Activated CD4-positive, alpha-beta T cell treated with anti-CD3 and anti-CD28 coated beads, Interleukin-2, amount 10 ng/mL, durations not matched to agents 24 days and 14 days (primary cell): ENCODE data around the gene FHL2. TPM values are rescaled to one million over a fixed set of nuclear protein-coding genes. Genes with fewer than 3 reads are reported as not detected.

Source experiments
- DNase-seq: peaks from one replicate; pipeline ENCODE4 v3.0.0; 2022
- H3K27ac Mint-ChIP-seq: one replicate; pipeline ENCODE4 v1.8.0; 2022; ENCODE audit warnings: mild to moderate bottlenecking, mixed read lengths
- H3K27me3 Mint-ChIP-seq: one replicate; pipeline ENCODE4 v1.8.0; 2022; ENCODE audit warnings: mixed read lengths
- H3K36me3 Mint-ChIP-seq: one replicate; pipeline ENCODE4 v1.8.0; 2022; ENCODE audit warnings: low read depth, mild to moderate bottlenecking, mixed read lengths
- H3K4me1 Mint-ChIP-seq: one replicate; pipeline ENCODE4 v1.8.0; 2021; ENCODE audit warnings: mixed read lengths
- H3K4me3 Mint-ChIP-seq: one replicate; pipeline ENCODE4 v1.8.0; 2022; ENCODE audit warnings: mild to moderate bottlenecking, moderate library complexity, mixed read lengths
- H3K9me3 Mint-ChIP-seq: one replicate; pipeline ENCODE4 v1.8.0; 2021; ENCODE audit warnings: mixed read lengths
- intact Hi-C: fragments of 100-400 bp; cut with micrococcal nuclease; formaldehyde crosslinking; loops from one replicate; pipeline ENCODE4 v1.15.1; 2023
- total RNA-seq: library from RNA; stranded (reverse); gene quantifications from 2 replicates; pipeline ENCODE4 v1.2.3, GENCODE V29; 2022

Gene FHL2
- total RNA-seq, 1 donor from 2014 or later = 3.8 TPM

GRCh38 chr2:105385731-105386540 is 12.9 kb downstream of the FHL2 start:
- H3K27ac Mint-ChIP-seq = no peak overlapping the region

GRCh38 chr2:105384861-105385260 is 14.0 kb downstream of the FHL2 start:
- intact Hi-C loops = no loop called here
- no peak for DNase-seq
- no peak overlapping the region for H3K4me3 Mint-ChIP-seq

More at GRCh38 chr2:105385731-105386540, 12.9 kb downstream of the FHL2 start:
- H3K36me3 Mint-ChIP-seq = no peaks in the 10 kb centered on the region
- DNase-seq = no peak
- H3K27me3 Mint-ChIP-seq = no peaks in the 10 kb centered on the region
- no peak overlapping the region for H3K4me3 Mint-ChIP-seq
- intact Hi-C loops = no loop called here
- H3K9me3 Mint-ChIP-seq = no peaks in the 10 kb centered on the region
- peaks cover 1% of the 10 kb centered on the region for H3K4me1 Mint-ChIP-seq

DNA sequence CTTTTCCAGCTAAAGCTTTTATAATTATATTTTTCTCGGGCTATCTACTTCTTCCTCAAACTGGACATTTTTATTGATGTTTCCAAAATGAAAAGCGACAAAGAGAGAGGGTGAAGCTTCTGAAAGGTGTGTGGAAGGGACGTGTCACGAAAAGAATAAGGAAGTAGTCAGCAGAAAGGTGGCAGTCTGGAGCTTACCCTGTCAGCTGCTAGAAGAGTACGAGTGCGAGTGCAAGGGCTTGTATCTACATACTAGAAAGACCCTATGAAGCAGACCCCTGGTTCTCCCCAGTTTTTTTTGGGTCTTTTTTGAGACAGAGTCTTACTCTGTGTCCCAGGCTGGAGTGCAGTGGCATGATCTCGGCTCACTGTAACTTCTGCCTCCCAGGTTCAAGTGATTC is 14.6 kb downstream of the FHL2 start:
- intact Hi-C loops = no loop called here
- DNase-seq = no peak
- H3K9me3 Mint-ChIP-seq = no peaks in the 10 kb centered on the region
- H3K36me3 Mint-ChIP-seq = no peaks in the 10 kb centered on the region
- no peak overlapping the region for H3K4me3 Mint-ChIP-seq
- H3K27me3 Mint-ChIP-seq = no peaks in the 10 kb centered on the region
- H3K27ac Mint-ChIP-seq = no peak overlapping the region
- H3K4me1 Mint-ChIP-seq = peaks cover 6% of the 10 kb centered on the region

More at GRCh38 chr2:105384861-105385260, 14.0 kb downstream of the FHL2 start:
- Mint-ChIP-seq H3K36me3 (no peaks in the 10 kb centered on the region), H3K27ac (no peak overlapping the region), H3K27me3 (no peaks in the 10 kb centered on the region), H3K4me1 (peaks cover 6% of the 10 kb centered on the region), H3K9me3 (no peaks in the 10 kb centered on the region)

- no peaks in the 10 kb centered on the region for H3K9me3 Mint-ChIP-seq
- DNase-seq = no peak
- H3K27me3 Mint-ChIP-seq = no peaks in the 10 kb centered on the region
- H3K27ac Mint-ChIP-seq = no peak overlapping the region
- intact Hi-C loops = no loop called here
- H3K36me3 Mint-ChIP-seq = no peaks in the 10 kb centered on the region
- H3K4me3 Mint-ChIP-seq = no peak overlapping the region
- peaks cover 6% of the 10 kb centered on the region for H3K4me1 Mint-ChIP-seq
Measured at GRCh38 chr2:105383432-105384166, 15.3 kb downstream of the FHL2 start.

- Mint-ChIP-seq H3K4me3 (no peak overlapping the region), H3K9me3 (no peaks in the 10 kb centered on the region), H3K36me3 (no peaks in the 10 kb centered on the region), H3K27ac (no peak overlapping the region), H3K4me1 (peaks cover 6% of the 10 kb centered on the region), H3K27me3 (no peaks in the 10 kb centered on the region)
- no peak for DNase-seq
- intact Hi-C loops = no loop called here
Measured at GRCh38 chr2:105382177-105382576, 16.7 kb downstream of the FHL2 start.

DNA sequence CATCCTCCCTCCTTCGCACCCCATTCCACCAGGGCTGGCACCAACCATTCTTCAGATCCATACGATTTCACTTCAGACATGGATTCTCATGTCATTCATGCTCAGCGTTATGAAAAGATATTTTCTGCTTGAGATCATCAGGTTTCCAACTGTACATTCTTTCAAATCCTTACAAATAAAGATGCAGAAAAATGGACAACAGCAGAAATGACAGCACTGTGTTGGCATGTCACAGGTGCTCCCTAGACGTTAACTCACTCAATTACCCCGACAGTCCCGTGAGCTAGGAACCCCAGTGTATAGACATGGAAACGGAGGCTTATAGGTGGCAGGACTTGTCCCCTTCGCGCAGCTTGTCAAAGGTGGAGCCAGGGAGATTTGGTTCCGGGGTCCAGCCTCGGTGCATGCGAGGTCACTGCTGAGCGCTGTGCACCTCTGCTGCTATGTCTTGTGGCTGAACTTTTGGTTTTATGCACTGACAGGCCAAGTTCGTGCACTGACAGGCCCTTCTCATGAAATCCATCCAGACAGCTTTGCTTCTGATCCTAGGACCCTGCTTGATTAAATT is 17.7 kb downstream of the FHL2 start:
- intact Hi-C loops = no loop called here
- Mint-ChIP-seq H3K4me1 (peaks cover 6% of the 10 kb centered on the region), H3K9me3 (no peaks in the 10 kb centered on the region), H3K36me3 (no peaks in the 10 kb centered on the region), H3K4me3 (no peak overlapping the region), H3K27ac (no peak overlapping the region), H3K27me3 (no peaks in the 10 kb centered on the region)
- no peak for DNase-seq

GRCh38 chr2:105380432-105381100 is 18.3 kb downstream of the FHL2 start:
- H3K4me1 Mint-ChIP-seq = peaks cover 6% of the 10 kb centered on the region
- no peaks in the 10 kb centered on the region for H3K27me3 Mint-ChIP-seq
- H3K36me3 Mint-ChIP-seq = no peaks in the 10 kb centered on the region
- DNase-seq = no peak
- no peak overlapping the region for H3K4me3 Mint-ChIP-seq
- H3K27ac Mint-ChIP-seq = no peak overlapping the region
- intact Hi-C loops = no loop called here
- no peaks in the 10 kb centered on the region for H3K9me3 Mint-ChIP-seq

GRCh38 chr2:105379741-105380186 is 19.1 kb downstream of the FHL2 start:
- Mint-ChIP-seq H3K36me3 (no peaks in the 10 kb centered on the region), H3K9me3 (no peaks in the 10 kb centered on the region), H3K27ac (no peak overlapping the region), H3K4me1 (peaks cover 6% of the 10 kb centered on the region), H3K4me3 (no peak overlapping the region), H3K27me3 (no peaks in the 10 kb centered on the region)
- intact Hi-C loops = no loop called here
- DNase-seq = no peak

GRCh38 chr2:105378921-105379383 is 19.9 kb downstream of the FHL2 start:
- Mint-ChIP-seq H3K36me3 (no peaks in the 10 kb centered on the region), H3K9me3 (no peaks in the 10 kb centered on the region), H3K27ac (no peak overlapping the region), H3K27me3 (no peaks in the 10 kb centered on the region), H3K4me3 (no peak overlapping the region), H3K4me1 (peaks cover 9% of the 10 kb centered on the region)
- intact Hi-C loops = no loop called here
- no peak for DNase-seq

DNA sequence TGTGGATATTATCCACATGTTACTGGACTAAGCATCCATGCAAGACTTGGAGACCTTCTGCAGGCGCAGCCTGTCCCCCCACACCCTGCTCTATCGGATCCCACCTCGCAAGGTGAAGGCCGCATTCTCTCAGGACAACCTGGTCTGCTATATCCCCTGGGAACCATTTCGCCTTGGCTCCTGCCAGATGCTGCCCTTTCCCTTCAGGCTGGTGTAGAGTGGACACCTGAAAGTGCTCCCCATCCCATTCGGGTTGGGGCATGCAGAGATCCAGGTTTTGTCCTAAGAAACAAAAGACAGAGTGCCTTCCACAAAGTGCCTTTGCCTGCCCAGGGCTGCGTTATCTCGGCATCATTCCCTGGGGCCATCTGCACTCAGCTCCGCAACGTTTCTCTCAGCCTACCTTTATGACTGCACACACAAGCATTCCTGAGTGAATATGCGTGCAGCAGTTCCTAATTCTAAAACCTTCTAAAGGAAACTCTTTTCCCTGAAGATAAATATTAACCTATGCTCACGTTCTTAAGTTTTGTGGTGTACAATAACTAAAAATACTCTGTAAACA is 20.5 kb downstream of the FHL2 start:
- H3K4me3 Mint-ChIP-seq = no peak overlapping the region
- H3K27ac Mint-ChIP-seq = no peak overlapping the region
- H3K9me3 Mint-ChIP-seq = no peaks in the 10 kb centered on the region
- intact Hi-C loops = no loop called here
- H3K27me3 Mint-ChIP-seq = no peaks in the 10 kb centered on the region
- no peak for DNase-seq
- H3K36me3 Mint-ChIP-seq = no peaks in the 10 kb centered on the region
- peaks cover 15% of the 10 kb centered on the region for H3K4me1 Mint-ChIP-seq

- peaks cover 17% of the 10 kb centered on the region for H3K4me1 Mint-ChIP-seq
- DNase-seq = no peak
- no peaks in the 10 kb centered on the region for H3K36me3 Mint-ChIP-seq
- H3K4me3 Mint-ChIP-seq = no peak overlapping the region
- no peaks in the 10 kb centered on the region for H3K27me3 Mint-ChIP-seq
- no peak overlapping the region for H3K27ac Mint-ChIP-seq
- intact Hi-C loops = no loop called here
- no peaks in the 10 kb centered on the region for H3K9me3 Mint-ChIP-seq
Measured at GRCh38 chr2:105377871-105378270, 21.0 kb downstream of the FHL2 start.

- Mint-ChIP-seq H3K27me3 (no peaks in the 10 kb centered on the region), H3K36me3 (no peaks in the 10 kb centered on the region), H3K4me3 (no peak overlapping the region), H3K9me3 (no peaks in the 10 kb centered on the region), H3K4me1 (peaks cover 17% of the 10 kb centered on the region), H3K27ac (no peak overlapping the region)
- DNase-seq = no peak
- intact Hi-C loops = no loop called here
Measured at GRCh38 chr2:105376789-105377240, 22.0 kb downstream of the FHL2 start.

- no peak for DNase-seq
- intact Hi-C loops = no loop called here
- H3K4me3 Mint-ChIP-seq = no peak overlapping the region
- no peaks in the 10 kb centered on the region for H3K27me3 Mint-ChIP-seq
- H3K9me3 Mint-ChIP-seq = no peaks in the 10 kb centered on the region
- H3K4me1 Mint-ChIP-seq = peaks cover 17% of the 10 kb centered on the region
- H3K27ac Mint-ChIP-seq = no peak overlapping the region
- no peaks in the 10 kb centered on the region for H3K36me3 Mint-ChIP-seq
Measured at GRCh38 chr2:105376010-105376409, 22.8 kb downstream of the FHL2 start.
